DOHH2 (cell line): ENCODE data around the gene HMCN2.

Experiments
- H3F3A ChIP-seq: fragments of 200-600 bp; sonication (generic), shearing (Covaris generic); 2 replicates; pipeline ENCODE4 v1.6.0; 2016; ENCODE audit warnings: antibody characterized with exemption, mild to moderate bottlenecking; ENCODE audit not compliant: control insufficient read depth, insufficient read depth
- H3K27ac ChIP-seq: fragments of 200-600 bp; sonication (generic); 2 replicates; pipeline ENCODE4 v1.5.1; 2014; ENCODE audit warnings: low read depth, mild to moderate bottlenecking, low read length, moderate library complexity
- H3K27me3 ChIP-seq: fragments of 200-600 bp; sonication (generic); 2 replicates; pipeline ENCODE4 v1.6.1; 2014; ENCODE audit warnings: mild to moderate bottlenecking, low read length, mixed read lengths; ENCODE audit not compliant: control insufficient read depth
- H3K36me3 ChIP-seq: fragments of 200-600 bp; sonication (generic); 2 replicates; pipeline ENCODE4 v1.6.1; 2014; ENCODE audit warnings: mild to moderate bottlenecking, low read length, moderate library complexity, mixed read lengths; ENCODE audit not compliant: control insufficient read depth
- H3K4me1 ChIP-seq: fragments of 200-600 bp; sonication (generic); 2 replicates; pipeline ENCODE4 v1.6.1; 2014; ENCODE audit warnings: mild to moderate bottlenecking, low read length, mixed read lengths; ENCODE audit not compliant: control insufficient read depth
- H3K4me2 ChIP-seq: fragments of 200-600 bp; sonication (generic); 2 replicates; pipeline ENCODE4 v1.6.0; 2014; ENCODE audit warnings: mild to moderate bottlenecking, low read length, moderate library complexity
- H3K4me3 ChIP-seq: fragments of 200-600 bp; sonication (generic); 2 replicates; pipeline ENCODE4 v1.5.1; 2014; ENCODE audit warnings: mild to moderate bottlenecking, low read length, mixed read lengths
- H3K79me2 ChIP-seq: fragments of 200-600 bp; sonication (generic); 2 replicates; pipeline ENCODE4 v1.6.1; 2014; ENCODE audit warnings: mild to moderate bottlenecking, low read length, mixed read lengths; ENCODE audit not compliant: control insufficient read depth
- H3K9me2 ChIP-seq: fragments of 200-600 bp; sonication (generic); replicated peaks from 2 replicates; pipeline ENCODE4 v1.6.1; 2014; ENCODE audit warnings: mild to moderate bottlenecking, low read length, mixed read lengths; ENCODE audit not compliant: control insufficient read depth
- H3K9me3 ChIP-seq: fragments of 200-600 bp; sonication (generic); 2 replicates; pipeline ENCODE4 v1.6.1; 2014; ENCODE audit warnings: antibody characterized with exemption, low read length, mixed read lengths; ENCODE audit not compliant: control insufficient read depth, insufficient read depth
- H4K20me1 ChIP-seq: fragments of 200-600 bp; sonication (generic); 2 replicates; pipeline ENCODE4 v1.6.0; 2014; ENCODE audit warnings: low read depth, mild to moderate bottlenecking, antibody characterized with exemption, low read length, moderate library complexity; ENCODE audit not compliant: control insufficient read depth, insufficient read depth
- CTCF ChIP-seq: fragments of 200-600 bp; sonication (generic); IDR thresholded peaks from one replicate; pipeline ENCODE4 v1.5.1; 2014; ENCODE audit warnings: antibody characterized with exemption, mild to moderate bottlenecking, low read depth, low read length; ENCODE audit not compliant: poor library complexity, severe bottlenecking
- EZH2phosphoT487 ChIP-seq: fragments of 200-600 bp; sonication (generic); IDR thresholded peaks from 2 replicates; pipeline ENCODE4 v1.6.1; 2017; ENCODE audit warnings: borderline replicate concordance, mild to moderate bottlenecking, antibody characterized with exemption, low read length, moderate library complexity, mixed read lengths

Gene HMCN2

GRCh38 chr9:130480673-130481072 lies 215.1 kb downstream of the HMCN2 start:
- no peak overlapping the region for H3K27ac ChIP-seq
- no peak overlapping the region for H3K4me2 ChIP-seq
- TF ChIP-seq EZH2phosphoT487: no peak
- TF ChIP-seq CTCF: no peak
- H3K9me3 ChIP-seq: no peaks in the 10 kb centered on the region
- H3K4me1 ChIP-seq: no peaks in the 10 kb centered on the region
- no peaks in the 10 kb centered on the region for H4K20me1 ChIP-seq
- no peaks in the 10 kb centered on the region for H3F3A ChIP-seq
- no peaks in the 10 kb centered on the region for H3K9me2 ChIP-seq
- no peak overlapping the region for H3K4me3 ChIP-seq
- no peaks in the 10 kb centered on the region for H3K79me2 ChIP-seq
- no peaks in the 10 kb centered on the region for H3K27me3 ChIP-seq
- no peaks in the 10 kb centered on the region for H3K36me3 ChIP-seq

DNA sequence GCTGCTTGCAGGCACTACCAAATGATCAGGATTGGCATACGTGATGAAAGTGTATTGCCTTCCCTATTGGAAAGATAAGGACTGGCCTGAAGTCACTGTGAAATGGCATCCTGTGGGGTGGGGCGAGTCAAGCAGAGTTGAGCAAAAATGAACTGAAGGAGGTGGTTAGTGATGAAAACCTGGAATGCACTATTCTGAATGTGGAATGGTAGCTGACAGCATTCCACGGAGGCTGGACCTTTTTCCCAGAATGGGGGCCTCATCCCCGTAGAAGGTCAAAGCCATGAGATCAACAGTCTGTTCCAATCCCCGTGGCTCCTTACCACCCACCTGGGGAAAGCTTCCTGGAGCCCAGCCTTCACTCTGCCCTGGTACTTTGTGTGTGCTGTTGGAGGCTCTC lies 216.9 kb downstream of the HMCN2 start:
- no peaks in the 10 kb centered on the region for H3K9me3 ChIP-seq
- H3K4me3 ChIP-seq: no peak overlapping the region
- H3F3A ChIP-seq: no peaks in the 10 kb centered on the region
- no peaks in the 10 kb centered on the region for H3K36me3 ChIP-seq
- H3K79me2 ChIP-seq: no peaks in the 10 kb centered on the region
- no peak overlapping the region for H3K4me2 ChIP-seq
- no peaks in the 10 kb centered on the region for H3K4me1 ChIP-seq
- H3K9me2 ChIP-seq: no peaks in the 10 kb centered on the region
- TF ChIP-seq EZH2phosphoT487 (no peak), CTCF (no peak)
- no peaks in the 10 kb centered on the region for H4K20me1 ChIP-seq
- H3K27me3 ChIP-seq: no peaks in the 10 kb centered on the region
- H3K27ac ChIP-seq: no peak overlapping the region

GRCh38 chr9:130483371-130483971 lies 217.9 kb downstream of the HMCN2 start:
- Histone ChIP-seq H3K27me3 (no peaks in the 10 kb centered on the region), H3K9me2 (no peaks in the 10 kb centered on the region), H3F3A (no peaks in the 10 kb centered on the region), H3K4me1 (no peaks in the 10 kb centered on the region), H3K9me3 (no peaks in the 10 kb centered on the region), H3K4me3 (no peak overlapping the region), H3K4me2 (no peak overlapping the region), H3K36me3 (no peaks in the 10 kb centered on the region), H3K27ac (no peak overlapping the region), H4K20me1 (no peaks in the 10 kb centered on the region), H3K79me2 (no peaks in the 10 kb centered on the region)
- TF ChIP-seq CTCF (no peak), EZH2phosphoT487 (no peak)
